Bone marrow (tissue), 2 donors: ENCODE data around the gene RBM18.

Source experiments
- DNase-seq, 2 donors: peaks; one replicate each; lab custom pipeline; 2025; lab: John Stamatoyannopoulos, UW

Gene RBM18

DNA sequence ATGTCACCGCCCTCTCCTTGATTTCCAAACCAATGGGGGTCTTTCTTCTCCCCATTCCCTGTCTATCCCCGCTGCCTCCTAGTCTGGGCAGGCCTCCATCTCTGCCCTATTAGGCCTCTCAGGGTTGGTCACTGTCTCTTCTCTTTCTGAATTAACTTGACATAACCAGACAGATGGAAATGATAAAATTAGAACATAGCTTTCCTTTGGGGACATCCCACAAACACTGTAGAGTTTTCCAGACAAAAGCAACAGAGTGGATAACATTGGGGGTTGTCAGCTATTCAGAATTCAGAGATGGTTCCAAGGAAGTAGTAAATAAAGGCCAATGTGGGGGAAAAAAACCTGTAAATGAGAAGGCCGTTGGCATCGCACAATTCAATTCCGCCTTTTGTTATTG lies 60.6 kb downstream of the RBM18 start:
- no peak for DNase-seq

GRCh38 chr9:122202111-122202510 lies 62.5 kb downstream of the RBM18 start:
- DNase-seq: no peak

DNA sequence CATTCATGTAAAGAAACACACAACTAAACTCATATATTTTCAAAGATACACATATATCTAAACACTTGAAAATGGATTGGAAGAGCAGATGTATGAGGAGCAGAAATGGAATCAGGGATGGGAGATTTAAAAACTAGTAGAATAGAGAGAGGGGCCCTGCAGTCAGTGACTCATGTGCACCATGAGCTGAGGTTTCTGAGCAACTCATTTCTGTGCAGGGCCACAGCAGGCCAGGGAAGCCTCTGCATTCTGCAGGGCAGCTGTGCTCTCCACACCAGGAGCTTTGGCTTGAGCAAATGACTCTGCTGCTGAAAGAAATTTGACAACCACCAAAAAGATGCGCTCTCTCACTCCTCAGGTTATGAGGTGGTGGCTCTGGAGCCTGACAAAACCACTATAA lies 63.0 kb downstream of the RBM18 start:
- peak in 1 of 2 donors; percentile 13 for DNase-seq

DNA sequence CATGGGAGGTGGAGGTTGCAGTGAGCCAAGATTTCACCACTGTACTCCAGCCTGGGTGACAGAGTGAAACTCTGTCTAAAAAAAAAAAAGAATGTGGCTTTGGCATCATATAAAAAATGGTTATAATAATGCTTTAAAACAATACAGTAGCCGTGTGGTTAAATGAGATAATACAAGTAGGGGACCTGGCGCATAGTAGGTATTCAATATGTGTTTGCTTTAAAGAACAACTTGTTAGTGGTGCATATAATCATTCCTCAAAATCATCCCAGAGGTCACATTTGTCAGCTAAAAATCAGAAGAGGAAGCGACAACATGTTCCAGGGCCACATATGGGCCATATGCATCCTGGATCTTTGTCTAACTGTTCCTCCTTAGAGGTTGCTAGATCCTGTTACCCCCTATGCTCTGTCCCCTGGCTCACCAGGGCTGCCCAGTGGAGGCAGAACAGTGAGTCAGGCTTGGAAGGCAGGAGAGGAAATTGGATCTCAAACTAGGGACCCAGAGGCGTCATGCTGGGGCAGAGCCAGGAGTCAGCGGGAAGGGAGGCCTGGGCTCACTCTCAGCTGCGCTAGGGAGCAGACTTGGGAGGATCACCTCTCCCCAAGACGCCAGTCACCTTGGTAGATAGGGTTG lies 63.6 kb downstream of the RBM18 start:
- peak in 1 of 2 donors; percentile 12 for DNase-seq

- DNase-seq: no peak
Observed at GRCh38 chr9:122197882-122198281, 66.8 kb downstream of the RBM18 start.

DNA sequence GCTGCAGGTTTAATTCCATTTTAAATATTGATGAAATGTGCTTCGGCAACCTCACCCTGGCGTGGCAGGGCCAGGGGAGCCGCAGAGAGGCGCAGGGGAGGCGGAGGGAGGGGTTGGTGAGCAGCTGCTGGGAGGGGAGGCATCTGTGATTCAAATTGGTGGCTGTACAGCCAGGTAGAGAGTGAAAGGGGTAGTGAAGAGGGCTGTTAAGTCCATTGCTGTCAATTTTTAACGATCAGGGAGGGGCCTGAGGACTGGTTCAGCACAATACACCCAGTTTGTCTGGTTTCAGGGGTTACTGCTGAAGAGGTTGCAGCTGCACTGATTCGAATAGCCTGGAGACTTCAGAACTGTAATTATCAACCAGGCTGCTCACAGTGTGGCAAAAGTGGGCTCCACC lies 67.2 kb downstream of the RBM18 start:
- no peak for DNase-seq

DNA sequence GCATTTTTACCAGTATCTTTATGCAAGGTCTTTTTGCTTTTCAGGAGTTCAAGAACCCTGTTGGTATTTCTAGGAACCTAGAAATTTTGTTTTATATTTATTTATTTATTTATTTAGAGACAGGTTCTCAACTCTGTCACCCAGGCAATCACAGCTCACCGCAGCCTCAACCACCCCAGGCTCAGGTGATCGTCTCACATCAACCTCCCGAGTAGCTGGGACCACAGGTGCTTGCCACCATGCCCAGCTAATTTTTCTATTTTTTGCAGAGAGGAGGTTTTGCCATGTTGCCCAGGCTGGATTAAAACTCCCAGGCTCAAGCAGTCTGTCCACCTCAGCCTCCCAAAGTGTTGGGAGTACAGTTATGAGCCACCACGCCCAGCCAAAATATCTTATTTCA lies 68.8 kb downstream of the RBM18 start:
- DNase-seq: no peak

DNA sequence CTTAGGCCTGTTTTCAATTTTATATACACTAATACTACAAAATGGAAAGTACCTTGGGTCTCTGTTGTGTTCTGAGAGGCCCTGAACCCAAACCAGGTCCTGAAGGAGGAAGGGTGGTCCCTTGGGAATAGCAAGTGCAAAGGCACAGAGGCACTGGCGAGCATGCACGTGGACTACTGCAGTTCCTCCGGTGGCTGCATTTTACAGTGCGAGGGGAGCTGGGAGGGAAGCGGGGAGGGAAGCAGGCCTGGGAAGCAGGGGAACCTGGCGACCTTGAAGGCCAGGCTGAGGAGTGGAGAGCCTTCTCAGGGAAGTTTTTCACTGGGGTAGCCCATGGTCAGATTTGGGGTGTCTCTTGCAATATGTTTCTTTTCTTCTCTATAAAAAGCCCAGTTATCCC lies 71.0 kb downstream of the RBM18 start:
- no peak for DNase-seq

- DNase-seq: no peak
Observed at GRCh38 chr9:122192914-122193525, 71.6 kb downstream of the RBM18 start.

DNA sequence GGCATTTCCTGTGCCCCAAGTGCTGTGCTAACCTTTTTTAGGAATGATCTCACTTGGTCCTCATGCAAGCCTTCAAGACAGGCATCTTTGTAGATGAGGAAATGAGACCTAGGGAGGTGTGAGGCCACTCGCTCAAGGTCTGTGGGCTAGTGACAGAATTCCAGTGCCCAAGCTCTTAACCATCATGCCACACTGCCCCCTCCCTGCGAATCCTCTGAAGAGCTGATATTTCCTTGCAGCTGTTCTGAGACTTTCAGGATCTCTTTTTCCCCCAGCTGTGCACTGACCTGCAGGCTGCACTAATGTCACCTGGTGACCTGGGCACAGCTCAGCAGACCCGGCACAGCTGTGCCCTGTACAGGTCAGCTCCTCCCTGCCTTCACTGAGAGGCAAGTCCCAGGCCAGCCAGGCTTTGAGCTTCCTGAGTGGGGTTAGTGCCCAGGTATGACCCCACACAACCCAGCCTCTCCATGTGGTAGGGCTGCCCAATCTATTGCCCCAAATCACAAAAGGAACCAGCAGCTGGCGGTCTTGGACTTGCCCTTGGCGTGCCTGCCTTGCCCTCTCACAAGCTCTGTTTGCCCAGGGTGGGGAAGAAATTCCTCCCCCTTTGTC lies 72.3 kb downstream of the RBM18 start:
- no peak for DNase-seq

- DNase-seq: no peak
Observed at GRCh38 chr9:122191584-122191983, 73.1 kb downstream of the RBM18 start.

- DNase-seq: no peak
Observed at GRCh38 chr9:122190597-122191381, 73.9 kb downstream of the RBM18 start.

GRCh38 chr9:122188369-122188768 lies 76.3 kb downstream of the RBM18 start:
- no peak for DNase-seq
